ENCODE measurements around the gene CMYA5.

Gene CMYA5

DNA sequence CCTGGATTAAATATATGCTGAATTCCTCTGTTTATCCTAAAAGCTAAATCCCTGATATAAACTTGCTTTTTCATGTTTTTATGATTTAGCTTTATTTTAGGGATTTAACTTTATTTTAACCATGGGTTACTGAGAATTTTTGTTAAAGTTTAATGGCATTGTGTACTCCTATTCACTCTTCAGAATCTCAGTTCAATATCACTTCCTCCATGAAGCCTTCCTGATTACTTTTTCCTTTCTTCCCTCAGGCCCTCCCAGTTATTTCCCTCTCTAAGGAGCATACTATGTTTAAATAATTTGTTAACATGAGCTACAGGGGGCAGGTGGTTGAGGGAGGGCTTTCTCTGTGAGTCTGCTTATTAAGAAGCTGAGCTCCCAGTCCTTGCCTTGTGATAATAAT, 151.5 kb downstream of the CMYA5 start:
- no peak for DNase-seq

DNA sequence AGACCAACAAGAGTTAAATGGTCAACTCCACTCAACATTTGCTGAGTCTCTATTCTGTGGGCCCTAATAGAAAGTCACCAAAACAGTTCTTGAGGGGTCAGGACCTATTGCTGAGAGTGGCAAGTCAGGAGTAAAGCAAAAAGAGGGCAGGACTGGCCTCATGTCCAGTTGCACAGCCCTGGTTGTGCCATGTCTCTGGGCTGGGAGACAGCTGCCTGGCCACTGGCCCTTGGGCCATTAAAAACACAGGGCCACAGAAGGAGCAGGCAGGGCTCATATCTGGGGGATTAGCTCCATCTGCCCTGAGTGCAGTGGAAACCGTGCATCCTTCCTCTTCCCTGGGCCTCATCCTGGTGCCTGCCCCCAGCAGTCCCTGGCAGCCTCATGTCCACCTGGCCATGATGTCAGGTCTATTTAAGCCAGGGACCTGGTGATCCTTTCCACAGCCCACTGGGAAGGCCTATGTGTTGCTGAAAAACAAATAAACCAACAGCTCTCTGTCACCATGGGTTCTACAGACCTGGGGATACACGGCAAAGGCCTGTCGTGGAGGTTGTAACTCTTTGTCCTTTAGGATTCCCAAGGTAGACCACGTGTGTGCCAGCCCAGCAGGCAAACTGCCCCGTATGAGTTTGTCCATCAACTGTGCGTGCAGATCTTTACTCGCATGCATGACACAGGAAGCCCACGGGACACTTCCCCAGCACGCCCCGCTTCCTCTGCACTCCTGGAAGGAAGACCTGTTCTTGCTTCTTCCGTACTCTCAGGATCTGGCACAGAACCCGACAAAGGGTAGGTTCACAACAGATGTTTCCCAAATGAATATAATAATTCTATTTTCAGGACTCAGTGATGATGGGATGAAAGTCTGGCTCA, 152.6 kb downstream of the CMYA5 start:
- DNase-seq = no peak

DNA sequence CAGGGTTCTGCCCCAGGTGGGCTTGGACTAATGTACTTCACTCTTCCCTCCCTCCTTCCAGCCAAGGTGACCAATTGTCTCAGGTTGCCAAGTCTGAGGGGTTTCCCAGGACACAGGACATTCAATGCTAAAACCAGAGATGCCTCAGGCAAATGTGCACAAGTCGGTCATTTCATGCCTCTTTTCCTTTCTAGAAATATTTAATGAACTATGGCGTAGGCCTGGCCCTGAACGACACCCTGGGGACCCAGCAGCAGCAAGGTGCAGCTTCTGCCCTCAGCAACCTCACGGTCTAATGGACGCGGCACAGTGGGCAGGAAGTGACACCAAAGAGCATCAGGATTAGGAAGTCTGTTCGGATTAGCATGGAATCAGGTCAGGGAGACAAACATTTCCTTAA, 153.4 kb downstream of the CMYA5 start:
- no peak for DNase-seq

DNA sequence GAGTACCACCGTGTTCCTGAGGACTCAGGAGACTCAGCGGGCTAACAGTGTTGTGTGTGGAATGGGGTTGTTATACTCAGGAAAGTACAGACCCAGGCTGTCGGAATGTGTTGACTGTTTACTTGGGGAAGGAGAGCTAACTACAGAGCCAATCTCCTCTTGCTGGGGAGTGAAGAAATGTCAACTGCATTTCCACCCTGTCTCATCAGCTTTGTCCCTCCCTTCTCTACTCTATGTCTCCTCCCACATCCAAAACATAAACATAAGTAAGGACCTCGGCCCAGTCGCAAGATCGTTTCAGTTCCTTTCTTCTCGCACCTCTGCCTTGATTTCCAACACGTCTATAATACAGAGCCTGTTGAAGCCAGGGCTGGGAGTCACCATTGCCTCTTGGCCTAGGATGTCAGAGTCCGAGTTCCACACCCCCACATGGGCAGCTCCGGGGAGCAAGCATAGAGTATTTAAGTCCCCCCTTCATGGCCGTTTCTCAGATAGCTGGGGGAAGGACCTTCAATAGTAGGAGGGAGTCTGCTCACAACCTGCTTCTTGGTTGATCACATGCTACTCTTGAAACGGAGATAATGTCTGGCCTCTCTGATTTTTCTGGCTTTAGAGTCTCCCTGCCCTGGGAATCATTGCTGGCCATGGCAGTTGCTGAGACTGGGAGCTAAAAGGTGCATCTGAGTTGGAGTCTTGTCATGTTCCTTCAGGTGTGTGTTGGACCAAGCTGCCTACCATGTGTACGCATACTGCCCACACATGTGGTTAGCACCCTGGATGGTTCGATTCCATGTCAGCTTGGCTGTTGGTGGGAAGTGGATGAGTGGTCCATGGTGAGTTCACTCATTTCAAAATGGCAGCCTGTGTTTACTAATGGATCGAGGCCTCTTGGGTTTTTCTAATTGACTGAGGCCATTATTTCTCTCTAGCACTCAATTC, 154.1 kb downstream of the CMYA5 start:
- no peak for DNase-seq

DNA sequence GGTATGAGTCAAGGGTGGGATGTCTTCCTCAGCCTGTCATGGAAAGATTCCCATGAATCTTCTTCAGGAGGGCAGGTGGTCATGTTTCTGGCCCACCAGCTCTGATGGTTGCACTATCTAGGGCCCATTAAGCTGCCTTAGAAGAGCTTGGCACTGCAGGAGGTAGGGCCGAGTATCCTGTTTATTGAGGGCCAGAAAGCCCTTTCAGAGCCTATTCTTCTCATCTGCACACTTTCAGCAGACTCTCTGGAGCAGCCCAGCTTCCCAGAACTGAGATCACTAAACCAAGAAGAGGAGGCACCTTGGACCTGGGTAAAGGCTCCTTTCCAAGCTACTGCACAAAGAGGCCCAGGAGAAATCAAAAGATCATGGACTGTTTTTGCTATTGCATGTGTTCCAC, 154.9 kb downstream of the CMYA5 start:
- no peak for DNase-seq

DNA sequence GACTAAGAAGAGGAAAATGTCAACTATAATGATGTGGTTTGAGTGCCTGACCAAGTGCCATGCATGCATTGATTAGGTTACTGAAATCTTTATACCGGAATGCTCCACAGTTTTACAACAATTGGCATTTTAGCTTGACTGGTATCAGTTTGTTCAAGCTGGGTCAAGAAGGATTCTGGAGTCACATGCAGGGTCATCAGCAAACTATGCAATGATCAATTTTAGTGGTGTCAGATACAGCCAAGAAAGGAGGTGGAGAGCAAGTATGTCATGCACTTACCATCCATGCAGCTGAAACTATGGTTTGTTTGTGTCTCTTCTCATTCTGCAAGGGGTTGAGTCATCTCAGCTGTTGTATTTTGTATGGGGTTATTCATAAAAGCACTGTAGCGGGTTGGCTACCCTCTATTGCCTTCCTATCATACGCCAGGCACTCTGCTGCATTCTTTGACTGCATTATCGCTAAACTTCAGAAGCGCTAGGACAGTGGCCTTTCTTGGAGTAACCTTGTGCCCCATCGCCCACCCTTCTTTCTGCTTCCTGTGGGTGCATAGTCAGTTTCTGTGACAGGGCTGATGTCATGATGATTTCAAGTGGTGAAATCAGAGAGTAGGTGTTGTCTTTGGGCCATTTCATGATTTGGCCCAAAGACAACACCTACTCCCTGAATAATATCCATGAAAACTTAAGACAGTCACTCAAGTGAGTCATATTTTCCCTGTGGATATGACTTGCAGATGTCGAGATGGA, 156.0 kb downstream of the CMYA5 start:
- DNase-seq = peak; percentile 30

DNA sequence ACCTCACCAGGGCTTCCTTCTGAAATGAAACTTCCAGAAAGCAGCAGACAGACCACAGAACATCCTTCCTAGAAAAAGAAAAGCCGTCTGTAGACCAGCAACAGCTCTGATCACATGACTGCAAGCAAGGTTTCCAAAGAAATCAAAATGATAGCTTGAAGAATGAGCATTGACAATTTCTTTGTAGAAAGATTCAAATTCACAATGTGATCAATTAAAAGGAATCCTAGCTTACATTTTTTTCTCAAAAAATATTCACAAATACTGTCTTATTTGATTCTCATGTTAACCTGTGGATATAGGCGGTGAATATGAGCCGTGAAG, 156.5 kb downstream of the CMYA5 start:
- DNase-seq = no peak

DNA sequence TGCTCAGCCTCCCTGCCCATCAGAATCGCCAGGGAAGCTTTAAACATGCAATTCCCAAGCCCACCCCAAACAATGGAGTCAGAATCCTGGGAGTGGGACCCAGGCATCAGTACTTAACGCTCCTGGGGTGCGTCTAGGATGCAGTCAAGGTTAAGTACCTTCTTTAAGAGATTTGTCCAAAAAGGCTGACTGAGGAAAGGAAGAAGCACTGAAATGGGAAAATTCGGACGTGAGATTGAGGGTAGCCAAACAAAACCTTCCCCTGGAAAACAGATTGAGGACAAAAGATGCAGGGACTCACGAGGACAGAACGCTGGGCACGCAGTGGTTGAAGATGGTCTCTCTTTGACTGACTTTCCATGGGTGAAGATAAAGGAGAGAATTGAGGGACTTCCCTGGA, 157.9 kb downstream of the CMYA5 start:
- DNase-seq = no peak

DNA sequence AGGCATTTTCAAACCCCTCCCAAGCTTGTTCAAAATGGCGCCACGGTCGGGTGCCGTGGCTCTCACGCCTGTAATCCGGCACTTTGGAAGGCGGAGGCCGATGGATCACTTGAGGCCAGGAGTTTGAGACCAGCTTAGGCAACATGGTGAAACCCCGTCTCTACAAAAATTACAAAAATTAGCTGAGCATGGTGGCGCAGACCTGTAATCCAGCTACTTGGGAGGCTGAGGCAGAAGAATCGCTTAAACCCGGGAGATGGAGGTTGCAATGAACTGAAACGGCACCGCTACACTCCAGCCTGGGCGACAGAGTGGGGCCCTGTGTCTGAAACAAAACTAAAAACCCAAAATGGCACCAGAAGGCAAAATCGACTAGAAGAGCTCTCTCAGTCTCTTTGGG, 159.4 kb downstream of the CMYA5 start:
- DNase-seq = no peak

All from GOT3 (cell line).